ENCODE data around the gene GPR132. TPM values are rescaled to one million over a fixed set of nuclear protein-coding genes. Genes with fewer than 3 reads are reported as not detected.
A peak's percentile ranks its signal among the peaks of the same experiment; 100 is the strongest.
"Not testable (repeated sequence)": the region's sequence is repeated elsewhere in the genome, so short reads cannot be mapped to it uniquely, and the experiment has no call there.

The GPR132 gene
- total and polyA plus RNA-seq, 4 donors: 2.3 to 19.5 (median 5.7) TPM

DNA sequence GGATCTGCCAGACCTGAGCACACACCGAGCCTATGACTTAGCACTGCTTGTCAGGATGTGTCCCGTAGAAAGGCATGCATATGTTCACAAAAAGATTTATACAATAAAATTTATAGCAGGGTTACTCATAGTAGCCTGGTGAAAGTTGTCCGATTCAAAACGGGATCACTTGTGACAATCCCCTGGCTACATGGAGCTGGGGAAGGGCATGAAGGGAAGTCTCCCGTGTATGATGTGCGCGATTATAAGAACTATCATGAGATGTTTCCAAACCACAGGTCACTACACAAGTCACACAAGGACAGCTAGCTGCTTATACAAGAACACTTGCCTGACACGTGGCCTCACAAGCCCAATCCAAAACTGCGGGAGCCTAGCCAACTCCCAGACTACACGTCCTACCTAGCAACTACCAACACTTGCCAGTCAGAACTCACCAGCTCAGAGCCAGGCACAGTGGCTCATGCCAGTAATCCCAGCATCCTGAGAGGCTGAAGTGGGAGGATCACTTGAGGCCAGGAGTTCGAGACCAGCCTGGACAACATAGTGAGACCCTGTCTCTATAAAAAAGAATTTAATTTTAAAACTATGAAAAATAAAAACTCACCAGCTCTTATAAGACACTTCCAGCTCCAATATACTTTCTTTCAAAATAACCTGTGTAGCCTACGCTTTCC, 36.8 kb downstream of the GPR132 start:
- Histone ChIP-seq H3K4me1 (ENCODE audit: control insufficient read depth in 5 of 5, insufficient read depth in 5 of 5, low read length in 5 of 5) (peaks cover 0 to 3% (median 0%) of the 10 kb centered on the region in 5 donors), H3K9me3 (ENCODE audit: control insufficient read depth in 4 of 4, insufficient read depth in 3 of 4, low read length in 3 of 4) (no peaks in the 10 kb centered on the region), H3K4me3 (no peak overlapping the region), H3K9ac (ENCODE audit: insufficient read depth in 1 of 2, low read length in 2 of 2) (no peak overlapping the region), H3K27ac (ENCODE audit: low read depth in 1 of 2, low read length in 1 of 2) (no peak overlapping the region), H3K36me3 (ENCODE audit: control insufficient read depth in 4 of 4, insufficient read depth in 4 of 4, low read length in 4 of 4) (no peaks in the 10 kb centered on the region), H3K27me3 (ENCODE audit: control insufficient read depth in 3 of 3, insufficient read depth in 3 of 3, low read length in 2 of 3) (peaks cover 0 to 17% (median 8%) of the 10 kb centered on the region in 3 donors)
- ATAC-seq (ENCODE audit: insufficient read depth, low FRiP score) (no peak), DNase-seq (no peak)
- TF ChIP-seq, protein P1, sequence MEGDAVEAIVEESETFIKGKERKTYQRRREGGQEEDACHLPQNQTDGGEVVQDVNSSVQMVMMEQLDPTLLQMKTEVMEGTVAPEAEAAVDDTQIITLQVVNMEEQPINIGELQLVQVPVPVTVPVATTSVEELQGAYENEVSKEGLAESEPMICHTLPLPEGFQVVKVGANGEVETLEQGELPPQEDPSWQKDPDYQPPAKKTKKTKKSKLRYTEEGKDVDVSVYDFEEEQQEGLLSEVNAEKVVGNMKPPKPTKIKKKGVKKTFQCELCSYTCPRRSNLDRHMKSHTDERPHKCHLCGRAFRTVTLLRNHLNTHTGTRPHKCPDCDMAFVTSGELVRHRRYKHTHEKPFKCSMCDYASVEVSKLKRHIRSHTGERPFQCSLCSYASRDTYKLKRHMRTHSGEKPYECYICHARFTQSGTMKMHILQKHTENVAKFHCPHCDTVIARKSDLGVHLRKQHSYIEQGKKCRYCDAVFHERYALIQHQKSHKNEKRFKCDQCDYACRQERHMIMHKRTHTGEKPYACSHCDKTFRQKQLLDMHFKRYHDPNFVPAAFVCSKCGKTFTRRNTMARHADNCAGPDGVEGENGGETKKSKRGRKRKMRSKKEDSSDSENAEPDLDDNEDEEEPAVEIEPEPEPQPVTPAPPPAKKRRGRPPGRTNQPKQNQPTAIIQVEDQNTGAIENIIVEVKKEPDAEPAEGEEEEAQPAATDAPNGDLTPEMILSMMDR (IDR thresholded peaks at IDR 0.05; ENCODE audit: control extremely low read depth, extremely low read depth): no peak
- WGBS, 2 donors: 87% methylated on average over 12 of the region's 12 CpGs

GRCh38 chr14:105027718-105028117, 37.5 kb downstream of the GPR132 start:
- H3K4me3 ChIP-seq; H3K9ac ChIP-seq (ENCODE audit: insufficient read depth in 1 of 2, low read length in 2 of 2); DNase-seq; H3K4me1 ChIP-seq (ENCODE audit: control insufficient read depth in 5 of 5, insufficient read depth in 5 of 5, low read length in 5 of 5); H3K27ac ChIP-seq (ENCODE audit: low read depth in 1 of 2, low read length in 1 of 2); H3K36me3 ChIP-seq (ENCODE audit: control insufficient read depth in 4 of 4, insufficient read depth in 4 of 4, low read length in 4 of 4); H3K9me3 ChIP-seq (ENCODE audit: control insufficient read depth in 4 of 4, insufficient read depth in 3 of 4, low read length in 3 of 4); ATAC-seq (ENCODE audit: insufficient read depth, low FRiP score): not testable (repeated sequence)
- 83 to 86% methylated on average over 4 of the region's 4 CpGs for WGBS, 2 donors
- peaks cover 0 to 11% (median 2%) of the 10 kb centered on the region in 3 donors for H3K27me3 ChIP-seq (ENCODE audit: control insufficient read depth in 3 of 3, insufficient read depth in 3 of 3, low read length in 2 of 3)

- no peak for ATAC-seq (ENCODE audit: insufficient read depth, low FRiP score)
Measured at GRCh38 chr14:105026802-105027563, 38.2 kb downstream of the GPR132 start.

More at GRCh38 chr14:105026802-105027563, 38.2 kb downstream of the GPR132 start:
- Histone ChIP-seq H3K27me3 (ENCODE audit: control insufficient read depth in 3 of 3, insufficient read depth in 3 of 3, low read length in 2 of 3) (peaks cover 0 to 5% (median 2%) of the 10 kb centered on the region in 3 donors), H3K9ac (ENCODE audit: insufficient read depth in 1 of 2, low read length in 2 of 2) (no peak overlapping the region), H3K36me3 (ENCODE audit: control insufficient read depth in 4 of 4, insufficient read depth in 4 of 4, low read length in 4 of 4) (no peaks in the 10 kb centered on the region), H3K27ac (ENCODE audit: low read depth in 1 of 2, low read length in 1 of 2) (no peak overlapping the region), H3K4me1 (ENCODE audit: control insufficient read depth in 5 of 5, insufficient read depth in 5 of 5, low read length in 5 of 5) (peaks cover 0 to 5% (median 3%) of the 10 kb centered on the region in 5 donors), H3K9me3 (ENCODE audit: control insufficient read depth in 4 of 4, insufficient read depth in 3 of 4, low read length in 3 of 4) (no peaks in the 10 kb centered on the region), H3K4me3 (no peak overlapping the region)
- peak; percentile 29 to 45 (median 42) for DNase-seq
- TF ChIP-seq, protein P1 (IDR thresholded peaks at IDR 0.05; ENCODE audit: control extremely low read depth, extremely low read depth): no peak
- 34 to 48% methylated on average over 1 of the region's 1 CpG for WGBS, 2 donors

Measured in lung (tissue), 12 donors.